Stimulated activated CD4-positive, alpha-beta T cell treated with anti-CD3 and anti-CD28 coated beads, Interleukin-2, amount 100 ng/mL, for 24 hours (primary cell): ENCODE measurements around the gene PARD3.

Experiments
- DNase-seq, 2 donors: peaks; one replicate each; pipeline ENCODE4 v3.0.0-alpha.2; 2020

PARD3 gene

GRCh38 chr10:34558093-34558583, 257.0 kb downstream of the PARD3 start:
- no peak for DNase-seq

DNA sequence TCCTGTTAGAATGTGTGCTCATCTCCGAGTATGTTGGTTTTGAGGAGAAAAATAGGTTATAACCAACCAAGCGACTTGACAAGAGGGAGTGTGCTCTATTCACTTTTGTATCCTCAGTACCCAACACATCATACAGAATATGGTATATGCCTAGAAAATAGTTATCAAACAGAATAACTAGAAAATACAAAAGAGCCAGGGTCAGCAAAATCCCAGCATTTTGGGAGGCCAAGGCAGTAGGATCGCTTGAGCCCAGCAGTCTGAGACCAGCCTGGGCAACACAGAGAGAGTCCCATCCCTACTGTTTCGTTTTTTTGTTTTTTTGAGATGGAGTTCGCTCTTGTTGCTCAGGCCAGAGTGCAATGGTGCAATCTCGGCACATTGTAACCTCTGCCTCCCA, 257.9 kb downstream of the PARD3 start:
- no peak for DNase-seq

DNA sequence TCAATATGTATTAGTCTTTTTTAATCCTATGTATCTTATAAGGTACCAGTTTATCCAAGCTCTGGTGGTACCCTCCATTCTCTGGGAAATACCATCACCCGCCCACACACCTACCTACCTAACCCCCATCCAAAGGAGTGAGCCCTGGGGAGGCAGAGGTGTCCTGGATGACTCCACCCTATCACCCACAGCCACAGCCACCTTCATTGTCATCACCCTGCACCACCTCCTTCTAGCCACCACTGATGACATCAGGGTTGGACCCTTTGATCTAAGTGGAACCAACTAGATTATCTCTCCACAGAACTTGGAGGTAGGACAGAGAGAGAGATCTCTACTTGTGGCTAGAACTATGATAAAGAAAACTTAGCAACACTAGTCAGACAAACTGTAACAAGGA, 259.4 kb downstream of the PARD3 start:
- DNase-seq = no peak

GRCh38 chr10:34553747-34554146, 261.3 kb downstream of the PARD3 start:
- no peak for DNase-seq

- DNase-seq = no peak
Observed at GRCh38 chr10:34551295-34551694, 263.8 kb downstream of the PARD3 start.

GRCh38 chr10:34549953-34550352, 265.1 kb downstream of the PARD3 start:
- no peak for DNase-seq

- no peak for DNase-seq
Observed at GRCh38 chr10:34549001-34549400, 266.1 kb downstream of the PARD3 start.

DNA sequence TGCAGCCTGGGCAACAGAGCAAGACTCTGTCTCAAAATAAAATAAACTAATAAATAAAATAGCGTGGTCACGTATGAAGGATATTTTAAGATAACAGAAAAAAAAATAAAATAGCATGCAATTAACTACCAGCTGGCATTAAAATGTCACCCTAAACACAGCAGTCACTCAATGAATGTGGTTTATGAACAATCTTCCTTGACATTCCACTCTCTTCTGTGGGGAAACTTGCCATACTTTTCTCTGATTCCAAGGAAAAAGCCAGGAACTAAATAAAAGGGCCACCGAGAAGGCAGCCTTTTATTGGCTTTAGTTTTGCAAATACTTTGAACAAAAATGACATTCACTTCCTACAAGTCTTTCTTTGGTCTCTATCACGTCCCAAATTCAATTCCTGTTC, 266.6 kb downstream of the PARD3 start:
- DNase-seq = no peak

GRCh38 chr10:34547695-34548094, 267.4 kb downstream of the PARD3 start:
- no peak for DNase-seq

GRCh38 chr10:34547291-34547690, 267.8 kb downstream of the PARD3 start:
- DNase-seq = no peak

DNA sequence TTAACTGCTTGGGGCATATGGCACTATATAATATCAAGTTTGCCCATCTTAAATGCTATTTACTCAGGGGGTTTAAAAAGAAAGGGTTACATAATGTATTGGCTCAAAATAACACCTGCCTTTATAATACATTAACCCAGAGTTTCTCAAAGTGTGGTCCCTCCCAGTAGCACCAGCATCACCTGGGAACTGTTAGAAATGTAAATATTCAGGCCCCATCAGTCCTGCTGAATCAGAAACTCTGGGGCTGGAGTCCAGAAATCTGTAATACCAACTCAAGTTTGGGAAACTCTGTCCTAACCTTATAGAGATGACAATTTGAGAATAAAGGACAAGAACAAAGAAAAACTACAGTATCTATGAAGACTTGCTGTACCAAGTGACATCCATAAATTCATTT, 270.7 kb downstream of the PARD3 start:
- no peak for DNase-seq

DNA sequence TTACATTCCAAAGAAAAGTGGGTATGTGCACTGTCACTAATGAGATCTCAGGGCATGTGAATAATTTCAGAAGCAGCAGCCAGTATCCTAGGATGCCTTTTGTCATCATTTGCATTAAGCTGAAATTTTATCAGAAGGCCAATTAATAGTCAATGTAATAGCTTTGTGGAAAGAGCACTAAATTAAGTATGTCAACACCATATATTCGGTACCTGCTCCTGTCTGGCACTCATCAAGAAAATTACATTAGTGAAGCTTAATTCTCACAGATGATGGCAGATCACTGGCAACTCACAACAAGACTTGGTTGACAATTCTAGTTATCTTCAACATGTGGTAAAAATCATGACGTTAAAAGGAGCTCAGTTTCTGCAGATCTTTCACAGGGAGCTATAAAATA, 271.4 kb downstream of the PARD3 start:
- DNase-seq = no peak

- DNase-seq = no peak
Observed at GRCh38 chr10:34540492-34540891, 274.6 kb downstream of the PARD3 start.

- DNase-seq = no peak
Observed at GRCh38 chr10:34539533-34540315, 275.4 kb downstream of the PARD3 start.

GRCh38 chr10:34538281-34538829, 276.7 kb downstream of the PARD3 start:
- no peak for DNase-seq

DNA sequence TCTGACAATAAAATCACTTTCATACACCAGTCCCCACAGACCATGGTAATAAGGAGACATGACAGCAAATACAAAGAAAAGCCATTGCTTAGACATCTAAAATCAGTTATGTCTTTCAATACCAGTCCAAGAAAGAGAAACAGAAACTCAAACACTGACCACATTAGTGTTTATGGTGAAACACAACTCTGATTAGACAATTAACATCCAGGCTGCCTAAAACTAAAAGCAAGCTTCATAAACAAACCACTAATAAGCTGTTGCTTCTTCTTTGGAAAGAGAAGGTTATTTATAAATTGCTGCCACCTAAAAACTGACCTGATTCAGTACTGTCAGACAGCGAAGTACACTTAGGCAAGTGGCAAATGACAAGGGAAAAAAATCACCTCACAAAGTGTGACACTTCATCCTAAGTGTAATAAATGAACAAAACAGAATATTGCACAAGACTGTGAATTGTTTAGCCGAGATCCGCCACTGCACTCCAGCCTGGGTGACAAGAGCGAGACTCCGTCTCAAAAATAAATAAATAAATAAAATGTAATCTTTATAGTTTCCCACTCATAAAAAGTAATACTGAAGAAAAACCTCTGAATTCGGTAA, 277.4 kb downstream of the PARD3 start:
- no peak for DNase-seq

- no peak for DNase-seq
Observed at GRCh38 chr10:34535872-34536271, 279.2 kb downstream of the PARD3 start.

GRCh38 chr10:34530778-34531177, 284.3 kb downstream of the PARD3 start:
- DNase-seq = no peak

- DNase-seq = no peak
Observed at GRCh38 chr10:34528320-34528719, 286.8 kb downstream of the PARD3 start.

- no peak for DNase-seq
Observed at GRCh38 chr10:34526758-34527730, 288.1 kb downstream of the PARD3 start.

- no peak for DNase-seq
Observed at GRCh38 chr10:34526186-34526585, 288.9 kb downstream of the PARD3 start.

GRCh38 chr10:34524369-34525091, 290.6 kb downstream of the PARD3 start:
- no peak for DNase-seq
